OCI-LY1 (cell line): ENCODE data around the gene TMEM222.

Experiments used
- H2AFZ ChIP-seq: fragments of 200-600 bp; sonication (generic), shearing (Covaris generic); 2 replicates; pipeline ENCODE4 v1.6.0; 2014; ENCODE audit warnings: antibody characterized with exemption, mild to moderate bottlenecking, low read length
- H3F3A ChIP-seq: fragments of 200-600 bp; sonication (generic), shearing (Covaris generic); 2 replicates; pipeline ENCODE4 v1.6.0; 2014; ENCODE audit warnings: mild to moderate bottlenecking, antibody characterized with exemption, low read length, moderate library complexity; ENCODE audit not compliant: insufficient read depth
- H3K27ac ChIP-seq: fragments of 200-600 bp; sonication (generic); 2 replicates; pipeline ENCODE4 v1.5.1; 2014; ENCODE audit warnings: low read length, mixed run types, mild to moderate bottlenecking, low read depth; ENCODE audit not compliant: poor library complexity, severe bottlenecking
- H3K27me3 ChIP-seq: fragments of 200-600 bp; sonication (generic); 2 replicates; pipeline ENCODE4 v1.6.0; 2014; ENCODE audit warnings: antibody characterized with exemption, mild to moderate bottlenecking, low read length, moderate library complexity; ENCODE audit not compliant: insufficient read depth
- H3K36me3 ChIP-seq: fragments of 200-600 bp; sonication (generic); 2 replicates; pipeline ENCODE4 v1.6.1; 2014; ENCODE audit warnings: mild to moderate bottlenecking, antibody characterized with exemption, low read length, moderate library complexity, mixed read lengths; ENCODE audit not compliant: insufficient read depth
- H3K4me1 ChIP-seq: fragments of 200-600 bp; sonication (generic); 2 replicates; pipeline ENCODE4 v1.5.1; 2014; ENCODE audit warnings: mild to moderate bottlenecking, low read length, moderate library complexity; ENCODE audit not compliant: insufficient read depth, severe bottlenecking
- H3K4me2 ChIP-seq: fragments of 200-600 bp; sonication (generic), shearing (Covaris generic); 2 replicates; pipeline ENCODE4 v1.6.1; 2014; ENCODE audit warnings: low read length
- H3K4me3 ChIP-seq: fragments of 200-600 bp; sonication (generic); 2 replicates; pipeline ENCODE4 v1.5.1; 2014; ENCODE audit warnings: low read length, low read depth, mild to moderate bottlenecking, mixed read lengths; ENCODE audit not compliant: poor library complexity, severe bottlenecking
- H3K79me2 ChIP-seq: fragments of 200-600 bp; shearing (Covaris generic); 2 replicates; pipeline ENCODE4 v1.6.1; 2016; ENCODE audit warnings: mixed run types, low read length, mixed read lengths; ENCODE audit not compliant: insufficient read depth
- H3K9ac ChIP-seq: fragments of 200-600 bp; sonication (generic), shearing (Covaris generic); 2 replicates; pipeline ENCODE4 v1.6.1; 2014; ENCODE audit warnings: mild to moderate bottlenecking, low read length, mixed read lengths
- H3K9me2 ChIP-seq: fragments of 200-600 bp; sonication (generic), shearing (Covaris generic); 2 replicates; pipeline ENCODE4 v1.6.1; 2014; ENCODE audit warnings: low read depth, mild to moderate bottlenecking, low read length, mixed read lengths
- H3K9me3 ChIP-seq: fragments of 200-600 bp; shearing (Covaris generic); 2 replicates; pipeline ENCODE4 v1.6.1; 2014; ENCODE audit warnings: low read length, mixed read lengths
- H4K20me1 ChIP-seq: fragments of 200-600 bp; sonication (generic), shearing (Covaris generic); 2 replicates; pipeline ENCODE4 v1.6.0; 2016; ENCODE audit warnings: mild to moderate bottlenecking, low read length; ENCODE audit not compliant: insufficient read depth
- CTCF ChIP-seq: fragments of 200-600 bp; sonication (generic), shearing (Covaris generic); IDR thresholded peaks from 2 replicates; pipeline ENCODE4 v1.5.1; 2017; ENCODE audit warnings: mild to moderate bottlenecking, antibody characterized with exemption, low read length, moderate library complexity, mixed read lengths
- EZH2 ChIP-seq: fragments of 200-600 bp; sonication (generic), shearing (Covaris generic); IDR thresholded peaks from 2 replicates; pipeline ENCODE4 v1.8.0; 2017; ENCODE audit warnings: borderline replicate concordance, mixed run types, mild to moderate bottlenecking, antibody characterized with exemption, low read length, moderate library complexity, mixed read lengths

The TMEM222 gene

DNA sequence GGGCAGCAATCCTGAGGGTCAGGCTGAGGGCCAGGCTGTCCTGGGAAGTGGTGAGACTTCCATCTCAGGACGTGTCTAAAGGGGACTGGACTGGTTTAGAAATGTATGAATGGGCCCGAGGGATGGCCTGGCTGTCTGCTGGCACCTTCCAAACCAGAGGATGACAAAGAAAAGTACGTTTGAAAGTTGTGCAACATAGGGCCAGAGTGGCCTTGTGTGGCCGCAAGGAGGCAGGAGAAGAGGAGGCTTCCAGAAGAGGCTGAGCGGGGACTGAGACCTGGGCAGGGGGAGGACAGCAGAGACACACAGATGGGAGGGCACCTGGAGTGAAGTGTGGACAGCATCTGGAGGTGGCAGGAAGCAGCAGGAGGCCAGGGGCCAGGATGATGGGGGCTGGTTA lies 17.2 kb downstream of the TMEM222 start:
- H3K36me3 ChIP-seq: peaks cover 27% of the 10 kb centered on the region
- no peak overlapping the region for H3K9ac ChIP-seq
- peaks cover 39% of the 10 kb centered on the region for H3K4me1 ChIP-seq
- TF ChIP-seq EZH2: no peak
- no peak for TF ChIP-seq CTCF
- H3K4me3 ChIP-seq: no peak overlapping the region
- no peaks in the 10 kb centered on the region for H4K20me1 ChIP-seq
- no peaks in the 10 kb centered on the region for H3K9me3 ChIP-seq
- H3K9me2 ChIP-seq: no peaks in the 10 kb centered on the region
- H3K27me3 ChIP-seq: no peaks in the 10 kb centered on the region
- H3K27ac ChIP-seq: no peak overlapping the region
- no peaks in the 10 kb centered on the region for H3F3A ChIP-seq
- H2AFZ ChIP-seq: no peak overlapping the region
- H3K4me2 ChIP-seq: no peak overlapping the region
- no peaks in the 10 kb centered on the region for H3K79me2 ChIP-seq

GRCh38 chr1:27341525-27342252 lies 19.7 kb downstream of the TMEM222 start, which contains the start of gene SYTL1:
Gene SYTL1, plus strand, starts transcription at chr1:27342022. Its CDS starts 3,313 bp downstream, at chr1:27345335.
- H3K4me2 ChIP-seq: peak within 1 kb of the TSS; percentile 93
- no peaks in the 10 kb centered on the region for H3K27me3 ChIP-seq
- H3K9me2 ChIP-seq: no peaks in the 10 kb centered on the region
- no peaks in the 10 kb centered on the region for H4K20me1 ChIP-seq
- H3K79me2 ChIP-seq: no peaks in the 10 kb centered on the region
- H3F3A ChIP-seq: no peaks in the 10 kb centered on the region
- peak within 1 kb of the TSS; percentile 79 for H3K4me3 ChIP-seq
- peak within 1 kb of the TSS; percentile 73 for H3K27ac ChIP-seq
- TF ChIP-seq EZH2 (no peak), CTCF (no peak; the same call in 1 of the 2 replicates)
- H3K9me3 ChIP-seq: no peaks in the 10 kb centered on the region
- H3K9ac ChIP-seq: peak within 1 kb of the TSS; percentile 76
- H3K4me1 ChIP-seq: peaks cover 39% of the 10 kb centered on the region
- peaks cover 2% of the 10 kb centered on the region for H3K36me3 ChIP-seq
- H2AFZ ChIP-seq: no peak within 1 kb of the TSS

- H3K27me3 ChIP-seq: no peaks in the 10 kb centered on the region
- peak overlapping the region; percentile 93 for H3K4me2 ChIP-seq
- peak overlapping the region; percentile 79 for H3K4me3 ChIP-seq
- no peak for TF ChIP-seq CTCF
- no peak for TF ChIP-seq EZH2
- peaks cover 39% of the 10 kb centered on the region for H3K4me1 ChIP-seq
- no peaks in the 10 kb centered on the region for H4K20me1 ChIP-seq
- H2AFZ ChIP-seq: no peak overlapping the region
- peak overlapping the region; percentile 73 for H3K27ac ChIP-seq
- H3K9ac ChIP-seq: peak overlapping the region; percentile 76
- H3F3A ChIP-seq: no peaks in the 10 kb centered on the region
- H3K79me2 ChIP-seq: no peaks in the 10 kb centered on the region
- H3K9me2 ChIP-seq: no peaks in the 10 kb centered on the region
- no peaks in the 10 kb centered on the region for H3K36me3 ChIP-seq
- no peaks in the 10 kb centered on the region for H3K9me3 ChIP-seq
Measured at GRCh38 chr1:27342391-27342777, 20.4 kb downstream of the TMEM222 start.
